ENCODE data around the gene RFX2.

- TF ChIP-seq, protein P1, sequence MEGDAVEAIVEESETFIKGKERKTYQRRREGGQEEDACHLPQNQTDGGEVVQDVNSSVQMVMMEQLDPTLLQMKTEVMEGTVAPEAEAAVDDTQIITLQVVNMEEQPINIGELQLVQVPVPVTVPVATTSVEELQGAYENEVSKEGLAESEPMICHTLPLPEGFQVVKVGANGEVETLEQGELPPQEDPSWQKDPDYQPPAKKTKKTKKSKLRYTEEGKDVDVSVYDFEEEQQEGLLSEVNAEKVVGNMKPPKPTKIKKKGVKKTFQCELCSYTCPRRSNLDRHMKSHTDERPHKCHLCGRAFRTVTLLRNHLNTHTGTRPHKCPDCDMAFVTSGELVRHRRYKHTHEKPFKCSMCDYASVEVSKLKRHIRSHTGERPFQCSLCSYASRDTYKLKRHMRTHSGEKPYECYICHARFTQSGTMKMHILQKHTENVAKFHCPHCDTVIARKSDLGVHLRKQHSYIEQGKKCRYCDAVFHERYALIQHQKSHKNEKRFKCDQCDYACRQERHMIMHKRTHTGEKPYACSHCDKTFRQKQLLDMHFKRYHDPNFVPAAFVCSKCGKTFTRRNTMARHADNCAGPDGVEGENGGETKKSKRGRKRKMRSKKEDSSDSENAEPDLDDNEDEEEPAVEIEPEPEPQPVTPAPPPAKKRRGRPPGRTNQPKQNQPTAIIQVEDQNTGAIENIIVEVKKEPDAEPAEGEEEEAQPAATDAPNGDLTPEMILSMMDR (IDR thresholded peaks at IDR 0.05), result peak in 2 of 3 experiments; percentile 95 to 96
- TF ChIP-seq POLR2A (IDR thresholded peaks at IDR 0.05; ENCODE audit: low read depth), result no peak
- peak in 1 of 2 donors; percentile 46 for TF ChIP-seq POLR2AphosphoS5 (IDR thresholded peaks at IDR 0.05)
These were observed 123.1 kb downstream of the RFX2 start for GRCh38 chr19:5987077-5987818.
